AG04450 (cell line): ENCODE data around the gene GPC6. TPM values are rescaled to one million over a fixed set of nuclear protein-coding genes. Genes with fewer than 3 reads are reported as not detected.

ENCODE experiments used
- CTCF ChIA-PET: fragments of 300-600, 350-600 bp; formaldehyde crosslinking; extraction: SDS; loops from one replicate; lab custom pipeline; 2022; ENCODE audit warnings: antibody characterized with exemption, inconsistent platforms; lab: Charles Lee
- POLR2A ChIA-PET: fragments of 350-600 bp; formaldehyde crosslinking; extraction: SDS; loops from one replicate; lab custom pipeline; 2021; ENCODE audit warnings: antibody characterized with exemption, inconsistent platforms; lab: Yijun Ruan, JAX
- DNase-seq: peaks from one replicate; pipeline ENCODE4 v3.0.0-alpha.2; 2011; ENCODE audit warnings: low read depth, low spot score
- H3K27ac ChIP-seq: one replicate; pipeline ENCODE4 v1.5.1; 2012; ENCODE audit warnings: low read depth, low read length, control low read depth
- H3K27me3 ChIP-seq: one replicate; pipeline ENCODE4 v1.6.0; 2012; ENCODE audit warnings: low read length; ENCODE audit not compliant: control insufficient read depth, insufficient read depth
- H3K4me3 ChIP-seq: 2 replicates; pipeline ENCODE4 v1.5.1; 2011; ENCODE audit warnings: mild to moderate bottlenecking, low read depth, low read length, control low read depth
- H3K9me3 ChIP-seq: 2 replicates; pipeline ENCODE4 v1.5.1; 2012; ENCODE audit warnings: low read length; ENCODE audit not compliant: control insufficient read depth, insufficient read depth
- CTCF ChIP-seq: IDR thresholded peaks from 2 replicates; pipeline ENCODE4 v1.5.1; 2011; ENCODE audit warnings: low read depth, low read length, control low read depth, inconsistent platforms
- polyA plus RNA-seq: library from polyadenylated mRNA; depleted of rRNA; stranded (reverse); fragments of >200 nt; gene quantifications from 2 replicates; pipeline ENCODE4 v1.2.3, GENCODE V29; 2011

Gene GPC6
- polyA plus RNA-seq, 1 experiment = 40.4 TPM

DNA sequence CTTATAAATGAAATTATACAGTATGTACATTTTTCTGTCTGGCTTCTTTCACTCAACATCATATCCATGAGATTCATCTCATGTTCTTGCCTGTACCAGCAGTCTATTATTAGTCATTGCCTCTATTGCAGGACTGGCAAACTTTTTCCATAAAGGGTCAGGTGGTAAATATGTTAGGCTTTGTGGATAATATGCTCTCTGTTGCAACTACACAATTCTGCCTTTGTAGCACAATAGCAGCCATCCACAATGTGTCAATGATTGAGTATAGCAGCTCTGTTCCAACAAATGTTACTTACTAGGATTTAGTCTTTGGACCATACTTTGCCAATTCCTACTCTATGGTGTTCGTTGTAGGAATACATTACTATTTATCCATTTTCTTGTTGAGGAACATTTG is 948.5 kb downstream of the GPC6 start:
- H3K4me3 ChIP-seq = no peak overlapping the region
- no peaks in the 10 kb centered on the region for H3K27me3 ChIP-seq
- ChIA-PET POLR2A (no interaction called here), CTCF (no interaction called here)
- no peak for TF ChIP-seq CTCF
- H3K9me3 ChIP-seq = no peaks in the 10 kb centered on the region
- no peak for DNase-seq
- H3K27ac ChIP-seq = no peak overlapping the region

DNA sequence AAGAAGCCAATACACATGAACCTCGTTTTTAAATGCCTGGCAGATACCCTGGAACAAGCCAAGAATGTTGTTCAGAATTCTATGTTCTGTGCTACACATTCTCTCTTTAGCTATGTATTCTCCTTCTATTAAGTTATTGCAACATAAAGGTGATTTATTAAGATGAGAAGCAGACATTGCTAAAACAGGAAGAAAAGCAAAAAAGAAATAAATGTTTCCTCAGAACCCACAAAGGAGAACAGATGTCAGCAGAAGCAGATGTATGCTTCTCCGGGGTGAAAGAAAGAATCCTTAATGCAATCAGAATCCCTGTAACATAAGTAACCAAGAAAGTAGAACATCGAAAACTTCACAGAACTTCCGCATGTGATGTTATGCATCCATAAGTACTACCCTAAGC is 950.0 kb downstream of the GPC6 start:
- POLR2A ChIA-PET = no interaction called here

DNA sequence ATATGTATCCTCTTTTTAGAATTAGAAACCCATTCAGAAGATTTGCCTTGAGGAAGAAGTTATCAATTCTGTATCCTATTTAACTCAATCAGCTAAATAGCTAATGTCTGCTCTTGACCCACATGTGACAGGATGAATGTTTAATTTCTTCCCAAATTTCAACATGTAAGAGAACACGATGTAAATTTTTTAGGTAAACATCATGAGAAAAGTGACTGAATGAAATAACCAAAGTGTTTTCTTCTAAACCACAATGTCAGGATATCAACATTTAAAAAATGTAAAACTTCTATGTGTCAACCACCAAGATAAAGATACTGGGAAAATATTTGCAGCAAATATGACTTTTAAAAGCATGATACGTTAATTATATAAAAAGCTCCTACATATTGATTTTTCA is 950.4 kb downstream of the GPC6 start:
- no peak for TF ChIP-seq CTCF
- POLR2A ChIA-PET = no interaction called here
- no peaks in the 10 kb centered on the region for H3K27me3 ChIP-seq

More for the DNA sequence above, 950.0 kb downstream of the GPC6 start:
- Histone ChIP-seq H3K4me3 (no peak overlapping the region), H3K27ac (no peak overlapping the region), H3K27me3 (no peaks in the 10 kb centered on the region), H3K9me3 (no peaks in the 10 kb centered on the region)
- CTCF ChIA-PET = no interaction called here
- TF ChIP-seq CTCF = no peak
- no peak for DNase-seq

GRCh38 chr13:94178625-94179244 is 952.1 kb downstream of the GPC6 start:
- no peak for TF ChIP-seq CTCF
- DNase-seq = no peak
- ChIA-PET CTCF (interaction anchor here (0.6 to 1.5 kb wide), 2 partner anchors 93 to 183 kb away, joined by 3 to 15 read pairs; no protein-coding TSS in a partner anchor), POLR2A (no interaction called here)
- H3K9me3 ChIP-seq = no peaks in the 10 kb centered on the region
- no peaks in the 10 kb centered on the region for H3K27me3 ChIP-seq
- no peak overlapping the region for H3K4me3 ChIP-seq
- H3K27ac ChIP-seq = no peak overlapping the region

More for the DNA sequence above, 950.4 kb downstream of the GPC6 start:
- Histone ChIP-seq H3K9me3 (no peaks in the 10 kb centered on the region), H3K27ac (no peak overlapping the region), H3K4me3 (no peak overlapping the region)
- CTCF ChIA-PET = no interaction called here
- no peak for DNase-seq

- no peak for TF ChIP-seq CTCF
- POLR2A ChIA-PET = no interaction called here
- no peaks in the 10 kb centered on the region for H3K9me3 ChIP-seq
- no peak for DNase-seq
- no peak overlapping the region for H3K4me3 ChIP-seq
- H3K27me3 ChIP-seq = no peaks in the 10 kb centered on the region
- no peak overlapping the region for H3K27ac ChIP-seq
- CTCF ChIA-PET = no interaction called here
Observed at GRCh38 chr13:94181461-94182107, 955.0 kb downstream of the GPC6 start.
